Measurements from ENCODE around the gene BTBD7. TPM values are rescaled to one million over a fixed set of nuclear protein-coding genes. Genes with fewer than 3 reads are reported as not detected.

BTBD7 gene
- total and polyA plus RNA-seq, 4 donors, result 7.8 to 47.7 (median 19.4) TPM

DNA sequence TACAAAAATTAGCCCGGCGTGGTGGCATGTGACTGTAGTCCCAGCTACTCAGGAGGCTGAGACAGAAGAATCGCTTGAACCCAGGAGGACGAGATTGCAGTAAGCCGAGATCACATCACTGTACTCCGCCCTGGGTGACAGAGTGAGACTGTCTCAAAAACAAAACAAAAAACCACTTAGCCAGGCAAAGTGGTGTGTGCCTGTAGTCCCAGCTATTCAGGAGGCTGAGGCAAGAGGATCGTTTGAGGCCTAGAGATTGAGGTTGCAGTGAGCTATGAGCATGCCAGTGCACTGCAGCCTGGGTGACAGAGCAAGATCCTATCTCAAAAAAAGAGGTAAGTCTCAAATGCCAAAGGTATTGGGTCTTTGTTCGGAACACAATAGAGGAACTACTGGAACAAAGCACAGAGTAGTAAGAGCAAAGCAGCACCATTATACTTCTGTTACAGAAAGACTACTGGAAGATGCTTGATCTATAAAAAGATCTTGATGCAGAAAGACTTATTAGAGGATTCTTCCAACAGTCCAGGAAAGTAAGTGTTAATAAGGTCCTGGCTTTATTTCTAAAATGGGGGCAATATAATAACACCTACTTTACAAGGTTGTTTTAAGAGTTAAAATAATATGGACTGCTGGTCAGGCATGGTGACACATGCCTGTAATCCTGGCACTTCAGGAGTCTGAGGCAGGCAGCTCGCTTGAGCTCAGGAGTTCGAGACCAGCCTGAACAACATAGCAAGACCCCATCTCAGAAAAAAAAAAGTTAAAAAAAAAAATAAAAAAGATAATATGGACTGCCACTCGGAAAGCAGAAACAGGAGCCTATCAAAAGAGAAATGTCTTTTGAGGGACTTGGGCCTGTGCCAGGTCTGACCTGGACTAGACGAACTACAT is 29.9 kb downstream of the BTBD7 start:
- Histone ChIP-seq H3K36me3 (ENCODE audit: control insufficient read depth in 4 of 4, insufficient read depth in 4 of 4, low read length in 4 of 4) (peaks cover 0 to 2% (median 0%) of the 10 kb centered on the region in 4 donors), H3K9me3 (ENCODE audit: control insufficient read depth in 4 of 4, insufficient read depth in 3 of 4, low read length in 3 of 4) (no peaks in the 10 kb centered on the region), H3K4me1 (ENCODE audit: control insufficient read depth in 5 of 5, insufficient read depth in 5 of 5, low read length in 5 of 5) (peaks cover 0 to 25% (median 0%) of the 10 kb centered on the region in 5 donors), H3K9ac (ENCODE audit: insufficient read depth in 1 of 2, low read length in 2 of 2) (no peak overlapping the region), H3K27ac (ENCODE audit: low read depth in 1 of 2, low read length in 1 of 2) (no peak overlapping the region), H3K27me3 (ENCODE audit: control insufficient read depth in 3 of 3, insufficient read depth in 3 of 3, low read length in 2 of 3) (no peaks in the 10 kb centered on the region), H3K4me3 (no peak overlapping the region)
- DNase-seq (no peak), ATAC-seq (ENCODE audit: insufficient read depth, low FRiP score) (no peak)
- 93 to 94% methylated on average over 12 of the region's 12 CpGs for WGBS, 2 donors
- TF ChIP-seq, protein P1, sequence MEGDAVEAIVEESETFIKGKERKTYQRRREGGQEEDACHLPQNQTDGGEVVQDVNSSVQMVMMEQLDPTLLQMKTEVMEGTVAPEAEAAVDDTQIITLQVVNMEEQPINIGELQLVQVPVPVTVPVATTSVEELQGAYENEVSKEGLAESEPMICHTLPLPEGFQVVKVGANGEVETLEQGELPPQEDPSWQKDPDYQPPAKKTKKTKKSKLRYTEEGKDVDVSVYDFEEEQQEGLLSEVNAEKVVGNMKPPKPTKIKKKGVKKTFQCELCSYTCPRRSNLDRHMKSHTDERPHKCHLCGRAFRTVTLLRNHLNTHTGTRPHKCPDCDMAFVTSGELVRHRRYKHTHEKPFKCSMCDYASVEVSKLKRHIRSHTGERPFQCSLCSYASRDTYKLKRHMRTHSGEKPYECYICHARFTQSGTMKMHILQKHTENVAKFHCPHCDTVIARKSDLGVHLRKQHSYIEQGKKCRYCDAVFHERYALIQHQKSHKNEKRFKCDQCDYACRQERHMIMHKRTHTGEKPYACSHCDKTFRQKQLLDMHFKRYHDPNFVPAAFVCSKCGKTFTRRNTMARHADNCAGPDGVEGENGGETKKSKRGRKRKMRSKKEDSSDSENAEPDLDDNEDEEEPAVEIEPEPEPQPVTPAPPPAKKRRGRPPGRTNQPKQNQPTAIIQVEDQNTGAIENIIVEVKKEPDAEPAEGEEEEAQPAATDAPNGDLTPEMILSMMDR (IDR thresholded peaks at IDR 0.05; ENCODE audit: control extremely low read depth, extremely low read depth), result no peak

DNA sequence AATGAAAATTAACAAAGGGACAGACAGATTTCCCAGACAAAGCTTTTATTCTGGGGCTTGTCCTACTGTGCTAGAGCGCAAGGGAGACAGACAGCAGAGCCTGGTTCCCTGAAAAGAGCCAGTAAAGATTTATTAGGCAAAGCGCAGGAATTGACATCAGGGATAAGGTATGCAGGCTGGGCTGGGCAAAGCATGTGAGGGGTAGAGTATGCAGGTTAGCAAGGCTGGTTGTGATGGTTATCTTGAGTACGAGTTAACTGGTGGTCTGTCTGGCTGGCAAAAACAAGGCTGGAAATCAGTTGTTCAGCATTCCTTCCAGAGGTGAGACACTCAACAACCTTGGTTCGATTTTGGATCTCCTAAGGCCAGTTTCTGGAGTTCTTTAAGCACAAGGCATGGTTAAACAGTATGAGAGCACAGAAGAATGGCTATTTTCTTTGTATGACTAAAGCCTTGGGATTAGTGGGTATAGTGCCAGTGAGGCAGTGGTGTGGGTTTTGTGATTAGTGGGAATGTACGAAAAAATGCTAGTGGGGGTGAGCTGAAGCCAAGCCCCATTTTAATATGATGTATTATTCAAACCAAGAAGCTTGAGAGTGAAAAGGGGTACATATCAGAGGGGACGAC is 30.9 kb downstream of the BTBD7 start:
- Histone ChIP-seq H3K4me1 (ENCODE audit: control insufficient read depth in 5 of 5, insufficient read depth in 5 of 5, low read length in 5 of 5) (peaks cover 0 to 25% (median 0%) of the 10 kb centered on the region in 5 donors), H3K27ac (ENCODE audit: low read depth in 1 of 2, low read length in 1 of 2) (no peak overlapping the region), H3K9me3 (ENCODE audit: control insufficient read depth in 4 of 4, insufficient read depth in 3 of 4, low read length in 3 of 4) (no peaks in the 10 kb centered on the region), H3K36me3 (ENCODE audit: control insufficient read depth in 4 of 4, insufficient read depth in 4 of 4, low read length in 4 of 4) (peaks cover 0 to 2% (median 0%) of the 10 kb centered on the region in 4 donors), H3K9ac (ENCODE audit: insufficient read depth in 1 of 2, low read length in 2 of 2) (no peak overlapping the region), H3K27me3 (ENCODE audit: control insufficient read depth in 3 of 3, insufficient read depth in 3 of 3, low read length in 2 of 3) (no peaks in the 10 kb centered on the region), H3K4me3 (no peak overlapping the region)
- ATAC-seq (ENCODE audit: insufficient read depth, low FRiP score) (no peak), DNase-seq (peak in 1 of 3 donors; percentile 8)
- 89 to 95% methylated on average over 6 of the region's 6 CpGs for WGBS, 2 donors
- TF ChIP-seq, protein P1 (IDR thresholded peaks at IDR 0.05; ENCODE audit: control extremely low read depth, extremely low read depth), result no peak

DNA sequence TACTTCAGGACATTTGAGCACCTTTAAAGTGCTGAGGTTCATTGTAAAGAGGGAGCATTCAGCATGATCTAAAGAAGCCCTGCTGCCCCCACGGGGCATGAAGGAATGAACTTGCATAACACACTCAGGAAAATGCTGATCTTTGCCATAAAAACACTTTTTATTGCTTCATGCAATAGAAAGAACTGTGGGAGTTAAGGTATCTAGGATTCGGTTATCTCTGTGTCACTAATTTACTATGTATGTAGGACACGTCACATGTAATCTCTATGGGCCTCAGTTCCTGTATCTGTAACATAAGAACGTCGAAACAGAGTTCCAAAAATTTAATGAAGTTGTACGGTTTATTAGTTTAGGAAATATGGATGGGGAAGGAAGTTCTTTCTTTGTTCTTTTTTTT is 33.0 kb downstream of the BTBD7 start:
- no peaks in the 10 kb centered on the region for H3K27me3 ChIP-seq (ENCODE audit: control insufficient read depth in 3 of 3, insufficient read depth in 3 of 3, low read length in 2 of 3)
- TF ChIP-seq, protein P1 (IDR thresholded peaks at IDR 0.05; ENCODE audit: control extremely low read depth, extremely low read depth), result no peak
- H3K36me3 ChIP-seq (ENCODE audit: control insufficient read depth in 4 of 4, insufficient read depth in 4 of 4, low read length in 4 of 4), result peaks cover 0 to 2% (median 0%) of the 10 kb centered on the region in 4 donors
- no peak overlapping the region for H3K4me3 ChIP-seq
- no peak overlapping the region for H3K9ac ChIP-seq (ENCODE audit: insufficient read depth in 1 of 2, low read length in 2 of 2)
- ATAC-seq (ENCODE audit: insufficient read depth, low FRiP score) (no peak), DNase-seq (no peak)
- H3K27ac ChIP-seq (ENCODE audit: low read depth in 1 of 2, low read length in 1 of 2), result no peak overlapping the region
- no peaks in the 10 kb centered on the region for H3K9me3 ChIP-seq (ENCODE audit: control insufficient read depth in 4 of 4, insufficient read depth in 3 of 4, low read length in 3 of 4)
- 36 to 60% methylated on average over 6 of the region's 6 CpGs for WGBS, 2 donors
- peaks cover 0 to 25% (median 0%) of the 10 kb centered on the region in 5 donors for H3K4me1 ChIP-seq (ENCODE audit: control insufficient read depth in 5 of 5, insufficient read depth in 5 of 5, low read length in 5 of 5)

All from lung (tissue), 12 donors.